ENCODE measurements around the gene ZNF597. TPM values are rescaled to one million over a fixed set of nuclear protein-coding genes. Genes with fewer than 3 reads are reported as not detected.

The ZNF597 gene
- total RNA-seq, 1 experiment from 2014 or later = 3.2 TPM

- TF ChIP-seq ZBTB33 (IDR thresholded peaks at IDR 0.05; ENCODE audit: extremely low read depth, insufficient replicate concordance, low read length) = no peak
These were observed 43.4 kb upstream of the ZNF597 start (continued) for GRCh38 chr16:3486506-3487215.

GRCh38 chr16:3485821-3486505 is 42.7 kb upstream of the ZNF597 start:
- Histone ChIP-seq H3K4me2 (ENCODE audit: low read length) (no peak overlapping the region), H3K79me2 (ENCODE audit: insufficient read depth, low read length) (peaks cover 10% of the 10 kb centered on the region; the same call in 1 of the 2 replicates), H3K9ac (ENCODE audit: low read length) (no peak overlapping the region), H3K27ac (ENCODE audit: low read depth, low read length) (no peak overlapping the region), H3K36me3 (ENCODE audit: control insufficient read depth in 1 of 2, insufficient read depth in 2 of 2, low read length in 2 of 2) (peaks cover 15 to 20% of the 10 kb centered on the region in 2 experiments; a peak in 3 of 4 replicates), H2AFZ (ENCODE audit: low read depth, low read length, poor library complexity, severe bottlenecking) (no peak overlapping the region), H3K27me3 (ENCODE audit: insufficient read depth, low read length) (no peaks in the 10 kb centered on the region), H3K4me1 (ENCODE audit: control insufficient read depth in 1 of 2, insufficient read depth in 2 of 2, low read length in 2 of 2) (no peaks in the 10 kb centered on the region), H4K20me1 (ENCODE audit: insufficient read depth) (no peaks in the 10 kb centered on the region), H3K9me3 (ENCODE audit: control insufficient read depth in 1 of 2, insufficient read depth in 1 of 2, low read depth in 1 of 2, low read length in 2 of 2) (no peaks in the 10 kb centered on the region), H3K9me2 (ENCODE audit: insufficient read depth) (no peaks in the 10 kb centered on the region), H3K4me3 (replicated peaks in 1 of 2; ENCODE audit: low read depth in 1 of 2, low read length in 2 of 2) (no peak overlapping the region)
- DNase-seq (ENCODE audit: low read depth, low spot score) = no peak
- BruUV-seq (replicated peaks) = no TSS peak
- peak; percentile 25; the same call in 1 of the 2 replicates for ATAC-seq
- CTCF ChIA-PET = no interaction called here
- intact Hi-C loops (cut with micrococcal nuclease) = no loop called here
- POLR2A ChIA-PET = no interaction called here
- RAD21 ChIA-PET (ENCODE audit: low non-redundant PET in 1 of 2, low total read pairs in 2 of 2, uncharacterized antibody in 2 of 2, unreplicated experiment in 2 of 2) = no interaction called here
- no peak for TF ChIP-seq EZH2phosphoT487 (IDR thresholded peaks at IDR 0.05; ENCODE audit: borderline replicate concordance)
- TF ChIP-seq CTCF (IDR thresholded peaks at IDR 0.05 in 2 of 3, conservative IDR thresholded peaks at IDR 0.05 in 1 of 3; ENCODE audit: borderline replicate concordance in 1 of 3, insufficient read depth in 1 of 3, low read depth in 2 of 3, low read length in 2 of 3) = no peak
- TF ChIP-seq ZNF274 (IDR thresholded peaks at IDR 0.05; ENCODE audit: low read depth, low read length) = no peak
- no peak for TF ChIP-seq JUND (IDR thresholded peaks at IDR 0.05)
- TF ChIP-seq MAX (IDR thresholded peaks at IDR 0.05) = no peak
- TF ChIP-seq SP1 (IDR thresholded peaks at IDR 0.05; ENCODE audit: low read depth) = no peak
- TF ChIP-seq CEBPB (IDR thresholded peaks at IDR 0.05; ENCODE audit: low read depth) = no peak
- no peak for TF ChIP-seq ATF3 (IDR thresholded peaks at IDR 0.05)
- no peak for TF ChIP-seq FOSL1 (IDR thresholded peaks at IDR 0.05; ENCODE audit: low read depth)
- no peak for TF ChIP-seq EZH2 (IDR thresholded peaks at IDR 0.05)
- no peak for TF ChIP-seq ZFX (IDR thresholded peaks at IDR 0.05)
- no peak for TF ChIP-seq REST (IDR thresholded peaks at IDR 0.05; ENCODE audit: low read depth)
